ENCODE results near the gene TMEM30A.
A peak's percentile ranks its signal among the peaks of the same experiment; 100 is the strongest.

Gene TMEM30A

GRCh38 chr6:75230484-75231325 lies 53.9 kb downstream of the TMEM30A start:
- Mint-ChIP-seq H3K27me3 (ENCODE audit: low read depth) (peaks cover 4% of the 10 kb centered on the region), H3K4me3 (no peak overlapping the region), H3K4me1 (ENCODE audit: low read depth) (peaks cover 1% of the 10 kb centered on the region), H3K27ac (no peak overlapping the region), H3K9me3 (no peaks in the 10 kb centered on the region), H3K36me3 (ENCODE audit: low read depth) (no peaks in the 10 kb centered on the region)
- no peak for DNase-seq (ENCODE audit: low spot score)

- no peak overlapping the region for H3K27ac Mint-ChIP-seq
- H3K4me1 Mint-ChIP-seq (ENCODE audit: low read depth): no peaks in the 10 kb centered on the region
- no peak for DNase-seq (ENCODE audit: low spot score)
- no peak overlapping the region for H3K4me3 Mint-ChIP-seq
- H3K9me3 Mint-ChIP-seq: no peaks in the 10 kb centered on the region
- no peaks in the 10 kb centered on the region for H3K36me3 Mint-ChIP-seq (ENCODE audit: low read depth)
- H3K27me3 Mint-ChIP-seq (ENCODE audit: low read depth): peaks cover 14% of the 10 kb centered on the region
These were observed 60.2 kb downstream of the TMEM30A start for GRCh38 chr6:75224303-75224926.

DNA sequence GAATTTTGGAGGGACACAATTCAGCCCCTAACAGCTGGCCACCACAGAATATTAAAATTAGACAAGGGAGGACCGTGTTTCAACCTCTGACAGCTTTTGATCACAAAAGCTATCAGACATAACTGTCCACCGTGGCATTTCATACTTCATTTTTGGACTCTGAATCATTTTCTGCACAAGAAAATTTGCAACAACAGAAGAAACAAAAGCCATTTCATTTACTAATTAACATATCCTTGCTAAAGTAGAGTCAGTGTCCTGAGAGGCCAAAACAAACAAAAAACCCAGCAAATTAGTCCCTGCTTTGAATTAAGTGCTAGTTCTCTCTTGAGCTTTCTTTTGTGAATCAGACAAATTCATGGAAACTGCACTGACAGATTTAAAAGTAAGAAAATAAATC lies 61.2 kb downstream of the TMEM30A start:
- H3K27ac Mint-ChIP-seq: no peak overlapping the region
- no peak for DNase-seq (ENCODE audit: low spot score)
- no peaks in the 10 kb centered on the region for H3K4me1 Mint-ChIP-seq (ENCODE audit: low read depth)
- H3K4me3 Mint-ChIP-seq: no peak overlapping the region
- H3K36me3 Mint-ChIP-seq (ENCODE audit: low read depth): no peaks in the 10 kb centered on the region
- H3K27me3 Mint-ChIP-seq (ENCODE audit: low read depth): peaks cover 17% of the 10 kb centered on the region
- no peaks in the 10 kb centered on the region for H3K9me3 Mint-ChIP-seq

GRCh38 chr6:75222261-75222660 lies 62.3 kb downstream of the TMEM30A start:
- Mint-ChIP-seq H3K27ac (no peak overlapping the region), H3K36me3 (ENCODE audit: low read depth) (no peaks in the 10 kb centered on the region), H3K9me3 (no peaks in the 10 kb centered on the region), H3K4me3 (no peak overlapping the region), H3K27me3 (ENCODE audit: low read depth) (peaks cover 16% of the 10 kb centered on the region), H3K4me1 (ENCODE audit: low read depth) (peaks cover 1% of the 10 kb centered on the region)
- DNase-seq (ENCODE audit: low spot score): no peak

DNA sequence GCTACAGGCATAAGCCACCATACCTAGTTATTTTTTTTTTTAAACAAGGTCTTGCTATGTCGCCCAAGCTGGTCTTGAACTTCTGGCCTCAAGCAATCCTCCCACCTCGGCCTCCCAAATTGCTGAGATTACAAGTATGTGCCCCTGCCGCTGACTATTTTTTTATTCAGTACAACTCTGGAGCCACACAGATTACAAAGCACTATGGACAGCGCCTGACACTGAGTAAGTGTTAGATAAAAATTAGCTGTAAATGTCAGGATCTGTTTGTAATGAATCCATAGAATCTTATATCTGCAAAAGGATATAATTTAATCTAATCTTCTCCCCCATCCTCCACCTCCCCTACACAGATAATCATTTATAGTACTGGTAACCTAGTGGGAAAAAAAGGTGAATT lies 63.5 kb downstream of the TMEM30A start:
- Mint-ChIP-seq H3K27ac (no peak overlapping the region), H3K4me3 (no peak overlapping the region), H3K36me3 (ENCODE audit: low read depth) (no peaks in the 10 kb centered on the region), H3K4me1 (ENCODE audit: low read depth) (peaks cover 1% of the 10 kb centered on the region), H3K27me3 (ENCODE audit: low read depth) (peaks cover 16% of the 10 kb centered on the region), H3K9me3 (no peaks in the 10 kb centered on the region)
- DNase-seq (ENCODE audit: low spot score): no peak

- H3K4me1 Mint-ChIP-seq (ENCODE audit: low read depth): peaks cover 1% of the 10 kb centered on the region
- H3K9me3 Mint-ChIP-seq: no peaks in the 10 kb centered on the region
- no peak overlapping the region for H3K27ac Mint-ChIP-seq
- peaks cover 16% of the 10 kb centered on the region for H3K27me3 Mint-ChIP-seq (ENCODE audit: low read depth)
- H3K4me3 Mint-ChIP-seq: no peak overlapping the region
- DNase-seq (ENCODE audit: low spot score): no peak
- no peaks in the 10 kb centered on the region for H3K36me3 Mint-ChIP-seq (ENCODE audit: low read depth)
These were observed 64.2 kb downstream of the TMEM30A start for GRCh38 chr6:75220357-75220756.

DNA sequence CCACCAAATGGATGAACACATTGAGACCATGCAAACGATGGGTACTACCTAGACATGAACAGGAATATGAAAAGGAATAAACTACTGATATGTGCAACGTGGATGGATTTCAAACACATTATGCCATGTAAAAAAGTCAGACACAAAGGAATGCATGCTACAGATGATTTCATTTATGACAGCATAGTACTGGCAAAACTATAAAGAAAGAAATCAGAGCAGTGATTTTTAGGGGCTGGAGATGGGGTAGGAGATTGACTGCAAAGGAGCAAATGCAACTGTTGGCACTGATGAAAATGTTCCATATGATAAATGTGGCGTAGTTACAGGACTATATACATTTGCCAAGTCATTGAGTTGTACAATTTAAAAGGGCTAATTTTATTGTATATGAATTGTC lies 65.3 kb downstream of the TMEM30A start:
- Mint-ChIP-seq H3K4me1 (ENCODE audit: low read depth) (peaks cover 1% of the 10 kb centered on the region), H3K36me3 (ENCODE audit: low read depth) (no peaks in the 10 kb centered on the region), H3K4me3 (no peak overlapping the region), H3K9me3 (no peaks in the 10 kb centered on the region), H3K27me3 (ENCODE audit: low read depth) (peaks cover 16% of the 10 kb centered on the region), H3K27ac (no peak overlapping the region)
- no peak for DNase-seq (ENCODE audit: low spot score)

GRCh38 chr6:75217193-75217592 lies 67.4 kb downstream of the TMEM30A start:
- Mint-ChIP-seq H3K36me3 (ENCODE audit: low read depth) (no peaks in the 10 kb centered on the region), H3K27ac (no peak overlapping the region), H3K9me3 (no peaks in the 10 kb centered on the region), H3K4me1 (ENCODE audit: low read depth) (peaks cover 1% of the 10 kb centered on the region), H3K4me3 (no peak overlapping the region), H3K27me3 (ENCODE audit: low read depth) (peaks cover 25% of the 10 kb centered on the region)
- DNase-seq (ENCODE audit: low spot score): no peak

GRCh38 chr6:75215291-75215690 lies 69.3 kb downstream of the TMEM30A start:
- H3K27me3 Mint-ChIP-seq (ENCODE audit: low read depth): peaks cover 30% of the 10 kb centered on the region
- H3K36me3 Mint-ChIP-seq (ENCODE audit: low read depth): no peaks in the 10 kb centered on the region
- DNase-seq (ENCODE audit: low spot score): no peak
- peaks cover 1% of the 10 kb centered on the region for H3K4me1 Mint-ChIP-seq (ENCODE audit: low read depth)
- no peak overlapping the region for H3K27ac Mint-ChIP-seq
- no peaks in the 10 kb centered on the region for H3K9me3 Mint-ChIP-seq
- H3K4me3 Mint-ChIP-seq: no peak overlapping the region

DNA sequence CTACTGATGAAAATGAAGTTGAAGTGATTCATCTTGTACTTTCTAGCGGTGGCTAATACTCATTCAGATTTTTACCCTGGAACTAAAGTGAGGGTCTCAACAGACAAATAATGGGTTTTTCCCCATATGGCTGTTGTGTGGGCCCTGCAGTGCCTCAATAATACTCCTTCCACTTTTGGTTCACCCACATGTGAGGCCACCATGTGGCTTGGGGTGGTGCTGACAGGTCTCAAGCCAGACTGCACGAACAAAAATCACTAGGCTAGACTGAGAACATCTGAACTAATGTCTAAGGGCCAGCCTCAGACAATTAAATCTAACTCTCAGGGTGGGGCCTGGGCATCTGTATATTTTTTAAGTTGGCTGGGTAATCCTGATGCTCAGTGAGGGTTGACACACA lies 70.9 kb downstream of the TMEM30A start:
- Mint-ChIP-seq H3K4me1 (ENCODE audit: low read depth) (peaks cover 6% of the 10 kb centered on the region), H3K27ac (no peak overlapping the region), H3K27me3 (ENCODE audit: low read depth) (peaks cover 31% of the 10 kb centered on the region), H3K4me3 (no peak overlapping the region), H3K36me3 (ENCODE audit: low read depth) (no peaks in the 10 kb centered on the region), H3K9me3 (no peaks in the 10 kb centered on the region)
- DNase-seq (ENCODE audit: low spot score): no peak

DNA sequence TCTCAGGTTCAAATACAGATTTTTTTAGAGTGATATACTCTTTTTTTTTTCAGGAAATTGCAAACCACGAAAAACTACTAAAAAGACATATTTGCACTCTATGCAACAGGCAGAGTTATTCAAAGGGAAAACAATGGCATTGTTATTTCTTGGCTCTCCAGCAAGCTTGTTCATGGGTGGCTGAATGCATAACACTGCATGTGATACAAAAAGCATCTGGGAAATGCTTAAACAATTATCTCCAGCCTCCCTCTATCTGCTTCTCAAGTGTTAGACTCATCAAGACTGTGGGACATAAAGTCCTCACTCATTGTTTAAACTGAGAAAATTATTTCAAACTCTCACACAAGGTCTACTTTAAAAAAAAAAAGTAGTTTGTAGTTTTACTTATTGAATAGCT lies 71.5 kb downstream of the TMEM30A start:
- Mint-ChIP-seq H3K27me3 (ENCODE audit: low read depth) (peaks cover 35% of the 10 kb centered on the region), H3K9me3 (no peaks in the 10 kb centered on the region), H3K4me3 (no peak overlapping the region), H3K4me1 (ENCODE audit: low read depth) (peaks cover 11% of the 10 kb centered on the region), H3K36me3 (ENCODE audit: low read depth) (no peaks in the 10 kb centered on the region), H3K27ac (no peak overlapping the region)
- no peak for DNase-seq (ENCODE audit: low spot score)

GRCh38 chr6:75211920-75212590 lies 72.5 kb downstream of the TMEM30A start:
- Mint-ChIP-seq H3K27ac (no peak overlapping the region), H3K4me1 (ENCODE audit: low read depth) (peaks cover 20% of the 10 kb centered on the region), H3K27me3 (ENCODE audit: low read depth) (peaks cover 45% of the 10 kb centered on the region), H3K4me3 (no peak overlapping the region), H3K9me3 (no peaks in the 10 kb centered on the region), H3K36me3 (ENCODE audit: low read depth) (no peaks in the 10 kb centered on the region)
- DNase-seq (ENCODE audit: low spot score): no peak

GRCh38 chr6:75210885-75211739 lies 73.5 kb downstream of the TMEM30A start:
- Mint-ChIP-seq H3K36me3 (ENCODE audit: low read depth) (no peaks in the 10 kb centered on the region), H3K27ac (no peak overlapping the region), H3K4me1 (ENCODE audit: low read depth) (peaks cover 26% of the 10 kb centered on the region), H3K4me3 (no peak overlapping the region), H3K27me3 (ENCODE audit: low read depth) (peaks cover 54% of the 10 kb centered on the region), H3K9me3 (no peaks in the 10 kb centered on the region)
- DNase-seq (ENCODE audit: low spot score): peak; percentile 26

All from T-helper 2 cell treated with Interferon-gamma antibody and Interleukin-4, amounts not matched to agents 5 μg/mL and 100 μg/mL, for 36 hours (primary cell).